B cell (primary cell): ENCODE measurements around the gene POLRMT.

Experiments
- EZH2 ChIP-seq: IDR thresholded peaks from 2 replicates; pipeline ENCODE4 v1.6.1; 2012; ENCODE audit warnings: borderline replicate concordance, low read depth, mild to moderate bottlenecking, moderate library complexity, low read length; ENCODE audit not compliant: insufficient read depth, poor library complexity, severe bottlenecking
- TF ChIP-seq, protein P1 (sequence below): fragments of 200-600 bp; IDR thresholded peaks from one replicate; pipeline ENCODE4 v1.8.0; 2022; ENCODE audit warnings: antibody characterized with exemption, mild to moderate bottlenecking

DNA sequence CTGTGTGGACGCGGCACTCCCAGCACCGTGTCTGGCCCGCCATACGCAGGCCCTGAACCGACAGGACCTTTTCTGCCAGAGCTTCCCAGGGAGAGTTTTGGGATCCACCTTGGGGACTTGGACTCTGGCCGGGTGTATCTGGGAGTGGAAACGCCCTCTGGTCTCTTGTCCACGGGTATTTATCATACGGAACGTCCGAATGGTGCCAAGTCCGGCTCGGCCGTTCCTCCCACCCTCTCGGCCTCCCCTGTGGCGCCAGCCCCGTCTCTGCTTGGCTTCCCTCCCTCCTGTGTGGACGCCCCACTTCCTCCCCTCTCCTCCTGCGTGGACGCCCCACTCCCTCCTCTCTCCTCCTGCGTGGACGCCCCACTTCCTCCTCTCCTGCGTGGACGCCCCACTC lies 31.5 kb downstream of the POLRMT start:
- no peak for TF ChIP-seq EZH2
- TF ChIP-seq, protein P1, sequence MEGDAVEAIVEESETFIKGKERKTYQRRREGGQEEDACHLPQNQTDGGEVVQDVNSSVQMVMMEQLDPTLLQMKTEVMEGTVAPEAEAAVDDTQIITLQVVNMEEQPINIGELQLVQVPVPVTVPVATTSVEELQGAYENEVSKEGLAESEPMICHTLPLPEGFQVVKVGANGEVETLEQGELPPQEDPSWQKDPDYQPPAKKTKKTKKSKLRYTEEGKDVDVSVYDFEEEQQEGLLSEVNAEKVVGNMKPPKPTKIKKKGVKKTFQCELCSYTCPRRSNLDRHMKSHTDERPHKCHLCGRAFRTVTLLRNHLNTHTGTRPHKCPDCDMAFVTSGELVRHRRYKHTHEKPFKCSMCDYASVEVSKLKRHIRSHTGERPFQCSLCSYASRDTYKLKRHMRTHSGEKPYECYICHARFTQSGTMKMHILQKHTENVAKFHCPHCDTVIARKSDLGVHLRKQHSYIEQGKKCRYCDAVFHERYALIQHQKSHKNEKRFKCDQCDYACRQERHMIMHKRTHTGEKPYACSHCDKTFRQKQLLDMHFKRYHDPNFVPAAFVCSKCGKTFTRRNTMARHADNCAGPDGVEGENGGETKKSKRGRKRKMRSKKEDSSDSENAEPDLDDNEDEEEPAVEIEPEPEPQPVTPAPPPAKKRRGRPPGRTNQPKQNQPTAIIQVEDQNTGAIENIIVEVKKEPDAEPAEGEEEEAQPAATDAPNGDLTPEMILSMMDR: no peak
